HEK293T (cell line): ENCODE results near the gene RAB3A.

ENCODE experiments used
- ARNT ChIP-seq: fragments of 450-650 bp; IDR thresholded peaks from 2 replicates; pipeline ENCODE4 v1.6.1; 2017; ENCODE audit warnings: mild to moderate bottlenecking
- BHLHE40 ChIP-seq: fragments of 450-650 bp; IDR thresholded peaks from 2 replicates; pipeline ENCODE4 v1.6.1; 2016; ENCODE audit warnings: mild to moderate bottlenecking, moderate library complexity, borderline replicate concordance
- CTBP1 ChIP-seq: fragments of 450-650 bp; IDR thresholded peaks from 2 replicates; pipeline ENCODE4 v1.6.1; 2016; ENCODE audit warnings: borderline replicate concordance
- FOXK2 ChIP-seq: fragments of 450-650 bp; IDR thresholded peaks from 2 replicates; pipeline ENCODE4 v1.6.1; 2016; ENCODE audit warnings: mild to moderate bottlenecking
- FOXM1 ChIP-seq: fragments of 450-650 bp; IDR thresholded peaks from 2 replicates; pipeline ENCODE4 v1.6.1; 2017; ENCODE audit warnings: mild to moderate bottlenecking, borderline replicate concordance
- HDGF ChIP-seq: fragments of 450-650 bp; IDR thresholded peaks from 2 replicates; pipeline ENCODE4 v1.6.1; 2017; ENCODE audit warnings: antibody characterized with exemption, borderline replicate concordance
- L3MBTL2 ChIP-seq: fragments of 450-650 bp; conservative IDR thresholded peaks from 2 replicates; pipeline ENCODE4 v1.6.1; 2016; ENCODE audit warnings: mild to moderate bottlenecking
- NFRKB ChIP-seq: fragments of 450-650 bp; IDR thresholded peaks from 2 replicates; pipeline ENCODE4 v1.6.1; 2016; ENCODE audit warnings: mild to moderate bottlenecking, moderate library complexity
- SP1 ChIP-seq: fragments of 450-650 bp; IDR thresholded peaks from 2 replicates; pipeline ENCODE4 v1.6.1; 2017
- SUZ12 ChIP-seq: fragments of 450-650 bp; IDR thresholded peaks from 2 replicates; pipeline ENCODE4 v1.6.1; 2016; ENCODE audit warnings: mild to moderate bottlenecking
- TARDBP ChIP-seq: fragments of 450-650 bp; IDR thresholded peaks from 2 replicates; pipeline ENCODE4 v1.6.1; 2016
- ZNF384 ChIP-seq: fragments of 450-650 bp; IDR thresholded peaks from 2 replicates; pipeline ENCODE4 v1.6.1; 2016

DNA sequence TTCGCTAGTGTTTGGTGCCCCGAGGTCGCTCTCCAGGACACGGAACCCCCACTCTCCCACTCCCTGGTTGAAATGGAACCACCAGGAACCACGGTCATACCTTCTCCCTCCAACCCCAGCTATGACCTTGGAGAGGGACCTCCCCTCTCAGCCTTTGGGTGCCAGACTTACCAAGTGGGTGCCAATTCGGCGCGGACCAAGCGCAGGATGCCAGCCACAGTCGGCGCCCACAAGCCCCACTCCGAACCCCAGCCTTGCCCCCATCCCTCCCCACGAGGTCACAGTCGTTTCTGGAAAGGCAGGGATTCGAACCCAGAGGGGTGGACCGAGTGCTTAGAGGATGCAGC, 21.5 kb upstream of the RAB3A start:
- TF ChIP-seq SUZ12 (no peak), BHLHE40 (no peak), HDGF (no peak), FOXM1 (no peak), ZNF384 (no peak), ARNT (no peak), TARDBP (no peak), L3MBTL2 (no peak), FOXK2 (no peak), NFRKB (no peak), SP1 (no peak), CTBP1 (no peak)
